Inflammatory macrophage (primary cell): ENCODE results near the gene TUBB2A.
"Not testable (repeated sequence)": the region's sequence is repeated elsewhere in the genome, so short reads cannot be mapped to it uniquely, and the experiment has no call there.

Experiments used
- DNase-seq, 2 donors: peaks; one replicate each; pipeline ENCODE4 v3.0.0-alpha.2; 2020 to 2022

The TUBB2A gene

DNA sequence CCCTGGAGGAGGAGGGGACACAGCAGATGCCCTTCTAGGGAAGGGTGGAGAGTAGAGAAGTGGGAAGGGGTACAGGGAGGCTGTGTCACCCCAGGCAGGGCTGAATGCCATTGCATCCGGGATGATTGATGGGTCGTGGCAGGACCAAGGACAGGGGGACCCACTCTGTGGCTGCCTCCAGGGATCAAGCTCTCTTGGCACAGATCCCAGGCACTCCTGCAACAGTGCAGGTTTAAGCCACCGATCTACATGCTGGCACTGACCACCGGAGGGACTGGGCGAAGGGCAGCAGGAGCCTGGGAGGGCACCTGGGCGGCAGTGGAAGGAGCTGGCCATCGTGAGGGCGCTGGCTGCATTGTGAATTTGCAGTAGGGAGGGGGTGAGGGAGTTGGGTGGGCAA lies 22.6 kb upstream of the TUBB2A start:
- not testable (repeated sequence) for DNase-seq

DNA sequence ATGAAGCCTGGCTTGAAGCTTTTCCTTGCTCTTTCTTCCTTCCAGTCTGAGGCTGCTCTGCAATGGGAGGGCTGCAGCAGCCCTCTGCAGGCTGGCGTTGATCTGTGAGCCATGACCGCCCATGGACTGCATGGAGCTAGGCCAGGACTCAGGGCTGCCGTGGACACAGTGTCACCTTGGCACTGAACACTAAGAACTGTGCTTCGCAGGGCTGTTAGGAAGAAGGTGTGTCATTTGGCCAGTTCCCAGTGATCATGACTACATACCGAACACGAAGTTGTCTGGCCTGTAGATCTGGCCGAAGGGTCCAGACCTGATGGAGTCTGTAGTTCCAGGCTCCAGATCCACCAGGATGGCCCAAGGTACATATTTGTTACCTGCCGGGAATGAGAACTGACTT lies 21.3 kb upstream of the TUBB2A start:
- not testable (repeated sequence) for DNase-seq

DNA sequence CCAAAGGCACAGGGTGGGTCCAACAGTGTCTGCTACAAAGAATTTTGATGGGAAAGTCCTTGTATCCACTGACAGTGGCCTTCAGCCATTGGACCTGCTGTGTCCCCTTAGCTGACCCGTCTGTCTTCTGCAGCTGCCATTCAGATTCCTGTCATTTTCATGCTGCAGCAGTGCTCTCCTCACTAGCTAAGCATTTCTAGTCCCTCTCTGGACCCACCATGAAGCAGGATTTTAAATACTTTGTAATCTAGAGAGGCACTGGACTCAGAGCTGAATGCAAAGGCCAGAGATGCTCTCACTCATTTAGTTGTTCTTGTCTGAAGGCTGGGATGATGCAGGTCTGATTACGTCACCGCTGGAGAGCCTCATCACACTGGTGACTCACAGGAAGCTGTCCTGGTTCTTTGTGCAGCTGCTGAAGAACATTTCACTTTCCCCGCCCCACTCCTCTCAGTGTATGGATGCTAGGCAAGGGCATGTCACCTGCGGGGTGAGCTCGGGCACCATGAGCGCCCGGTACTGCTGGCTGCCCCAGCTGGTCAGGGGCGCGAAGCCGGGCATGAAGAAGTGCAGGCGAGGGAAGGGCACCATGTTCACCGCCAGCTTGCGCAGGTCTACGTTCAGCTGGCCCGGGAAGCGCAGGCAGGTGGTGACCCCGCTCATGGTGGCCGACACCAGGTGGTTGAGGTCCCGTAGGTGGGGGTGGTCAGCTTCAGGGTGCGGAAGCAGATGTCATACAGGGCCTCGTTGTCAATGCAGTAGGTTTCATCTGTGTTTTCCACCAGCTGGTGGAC lies 19.4 kb upstream of the TUBB2A start:
- peak; percentile 62 to 78 for DNase-seq

DNA sequence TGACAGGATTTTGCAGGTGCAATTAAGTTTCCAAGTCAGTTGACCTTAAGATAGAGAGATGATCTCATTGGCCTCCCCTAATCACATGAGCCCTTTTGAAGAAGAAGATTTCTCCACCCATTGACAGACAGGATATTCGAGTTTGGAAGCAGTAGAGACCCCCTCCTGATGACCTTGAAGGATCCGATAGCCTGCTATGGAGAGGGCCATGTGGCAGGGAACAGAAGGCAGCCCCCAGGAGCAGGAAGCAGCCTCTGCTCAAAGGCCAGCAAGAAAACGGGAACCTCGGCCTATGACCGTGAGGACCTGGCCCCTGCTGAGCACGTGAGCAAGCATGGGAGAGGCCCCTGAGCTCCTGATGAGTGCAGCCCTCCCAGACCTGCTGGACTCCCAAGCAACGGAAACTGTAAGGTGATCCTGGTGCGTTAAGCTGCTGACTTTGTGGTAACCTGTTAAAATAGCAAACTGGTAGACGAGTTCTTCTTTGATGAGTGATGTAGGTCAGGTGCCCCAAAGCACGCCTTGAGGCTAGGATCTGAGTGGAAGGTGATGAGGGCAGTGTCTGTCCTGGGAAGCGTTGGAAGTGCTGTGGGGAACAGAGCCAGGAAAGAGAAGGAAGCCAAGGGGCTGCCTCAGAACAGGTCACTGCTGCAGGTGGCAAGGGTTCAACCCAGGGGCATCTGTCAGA lies 18.5 kb upstream of the TUBB2A start:
- peak in 1 of 2 donors; percentile 24 for DNase-seq

DNA sequence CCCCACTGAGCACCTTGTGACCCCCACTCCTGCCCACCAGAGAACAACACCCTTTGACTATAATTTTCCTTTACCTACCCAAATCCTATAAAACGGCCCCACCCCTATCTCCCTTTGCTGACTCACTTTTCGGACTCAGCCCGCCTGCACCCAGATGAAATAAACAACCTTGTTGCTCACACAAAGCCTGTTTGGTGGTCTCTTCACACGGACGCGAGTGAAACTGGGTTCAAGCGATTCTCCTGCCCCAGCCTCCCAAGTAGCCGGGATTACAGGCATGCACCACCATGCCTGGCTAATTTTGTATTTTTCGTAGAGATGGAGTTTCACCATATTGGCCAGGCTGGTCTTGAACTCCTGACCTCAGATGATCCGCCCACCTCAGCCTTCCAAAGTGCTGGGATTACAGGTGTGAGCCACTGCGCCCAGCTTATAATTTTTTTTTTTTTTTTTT lies 16.3 kb upstream of the TUBB2A start:
- DNase-seq: not testable (repeated sequence)

DNA sequence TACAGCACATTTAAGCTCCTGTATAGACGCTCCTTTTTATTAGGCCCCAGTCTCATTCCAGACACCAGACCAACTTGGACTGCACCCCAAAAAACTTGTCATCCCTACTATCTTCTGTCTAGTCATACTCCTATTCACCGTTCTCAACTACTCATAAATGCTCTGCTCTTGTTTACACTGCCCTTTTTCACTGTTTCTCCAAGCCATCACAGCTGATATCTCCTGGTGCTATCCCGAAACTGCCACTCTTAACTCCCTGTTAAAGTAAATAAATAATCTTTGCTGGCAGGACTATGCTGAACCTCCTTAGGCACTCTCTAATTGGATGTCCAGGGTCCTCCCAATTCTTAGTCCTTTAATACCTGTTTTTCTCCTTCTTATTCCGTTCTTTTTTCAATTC lies 15.4 kb upstream of the TUBB2A start:
- not testable (repeated sequence) for DNase-seq

DNA sequence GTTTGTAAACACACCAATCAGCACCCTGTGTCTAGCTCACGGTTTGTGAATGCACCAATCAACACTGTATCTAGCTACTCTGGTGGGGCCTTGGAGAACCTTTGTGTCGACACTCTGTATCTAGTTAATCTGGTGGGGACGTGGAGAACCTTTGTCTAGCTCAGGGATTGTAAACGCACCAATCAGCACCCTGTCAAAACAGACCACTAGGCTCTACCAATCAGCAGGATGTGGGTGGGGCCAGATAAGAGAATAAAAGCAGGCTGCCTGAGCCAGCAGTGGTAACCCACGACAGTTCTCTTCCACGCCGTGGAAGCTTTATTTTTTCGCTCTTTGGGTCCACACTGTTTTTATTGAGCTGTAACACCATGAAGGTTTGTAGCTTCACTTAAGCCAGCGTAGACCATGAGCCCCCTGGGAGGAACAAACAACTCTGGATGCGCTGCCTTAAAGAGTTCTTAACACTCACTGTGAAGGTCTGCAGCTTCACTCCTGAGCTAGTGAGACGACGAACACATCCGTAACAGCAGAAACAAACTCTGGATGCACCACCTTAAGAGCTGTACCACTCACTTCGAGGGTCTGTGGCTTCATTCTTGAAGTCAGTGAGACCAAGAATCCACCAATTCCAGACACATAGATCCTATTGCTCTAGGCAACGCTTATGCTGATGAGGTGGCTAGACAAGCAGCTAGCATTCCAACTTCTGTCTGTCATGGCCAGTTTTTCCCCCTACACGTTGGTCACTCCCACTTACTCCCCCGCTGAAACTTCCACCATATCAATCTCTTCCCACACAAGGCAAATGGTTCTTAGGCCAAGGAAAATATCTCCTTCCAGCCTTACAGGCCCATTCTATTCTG lies 14.2 kb upstream of the TUBB2A start:
- not testable (repeated sequence) for DNase-seq

DNA sequence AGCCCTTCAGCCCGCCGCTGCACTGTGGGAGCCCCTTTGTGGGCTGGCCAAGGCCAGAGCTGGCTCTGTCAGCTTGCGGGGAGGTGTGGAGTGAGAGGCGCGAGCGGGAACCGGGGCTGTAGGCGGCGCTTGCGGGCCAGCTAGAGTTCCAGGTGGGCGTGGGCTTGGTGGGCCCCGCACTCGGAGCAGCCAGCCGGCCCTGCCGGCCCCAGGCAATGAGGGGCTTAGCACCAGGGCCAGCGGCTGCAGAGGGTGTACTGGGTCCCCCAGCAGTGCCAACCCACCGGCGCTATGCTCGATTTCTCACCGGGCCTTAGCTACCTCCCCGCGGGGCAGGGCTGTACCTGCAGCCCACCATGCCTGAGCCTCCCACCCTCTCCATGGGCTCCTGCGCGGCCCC lies 13.3 kb upstream of the TUBB2A start:
- not testable (repeated sequence) for DNase-seq

DNA sequence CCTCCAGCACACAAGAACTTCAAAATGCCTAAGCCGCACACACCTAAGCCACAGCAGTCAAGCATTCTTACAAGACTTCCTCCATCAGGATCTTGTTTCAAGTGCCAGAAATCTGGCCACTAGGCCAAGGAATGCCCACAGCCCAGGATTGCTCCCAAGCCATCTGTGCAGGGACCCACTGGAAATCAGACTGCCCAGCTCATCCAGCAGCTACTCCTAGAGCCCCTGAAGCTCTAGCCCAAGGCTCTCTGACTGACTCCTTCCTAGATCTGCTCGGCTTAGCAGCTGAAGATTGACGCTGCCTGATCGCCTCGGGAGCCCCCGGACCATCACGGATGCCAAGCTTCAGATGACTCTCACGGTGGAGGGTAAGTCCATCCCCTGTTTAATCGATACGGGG lies 10.7 kb upstream of the TUBB2A start:
- DNase-seq: not testable (repeated sequence)

DNA sequence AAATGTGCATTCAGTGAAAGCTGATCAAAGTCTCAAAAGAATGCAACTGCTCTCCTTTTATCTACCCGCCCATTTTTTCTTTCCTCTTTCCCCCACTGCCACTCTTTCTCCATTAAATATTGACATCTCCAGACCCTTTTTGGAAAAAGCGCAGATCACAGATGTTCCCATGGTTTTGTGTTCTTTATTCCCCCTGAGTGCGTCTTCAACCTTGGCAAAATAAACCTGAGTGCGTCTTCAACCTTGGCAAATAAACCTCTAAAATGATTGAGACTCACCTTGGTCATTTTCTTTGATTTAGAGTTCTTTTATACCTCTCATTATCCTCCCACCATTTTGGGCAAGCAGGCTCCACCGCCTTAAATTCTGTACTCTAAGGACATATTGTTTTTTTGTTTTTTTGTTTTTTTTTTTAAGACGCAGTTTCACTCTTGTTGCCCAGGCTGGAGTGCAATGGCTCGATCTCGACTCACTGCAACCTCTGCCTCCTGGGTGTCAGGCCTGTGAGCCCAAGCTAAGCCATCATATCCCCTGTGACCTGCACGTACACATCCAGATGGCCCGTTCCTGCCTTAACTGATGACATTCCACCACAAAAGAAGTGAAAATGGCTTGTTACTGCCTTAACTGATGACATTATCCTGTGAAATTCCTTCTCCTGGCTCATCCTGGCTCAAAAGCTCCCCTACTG lies 9.3 kb upstream of the TUBB2A start:
- DNase-seq: not testable (repeated sequence)

DNA sequence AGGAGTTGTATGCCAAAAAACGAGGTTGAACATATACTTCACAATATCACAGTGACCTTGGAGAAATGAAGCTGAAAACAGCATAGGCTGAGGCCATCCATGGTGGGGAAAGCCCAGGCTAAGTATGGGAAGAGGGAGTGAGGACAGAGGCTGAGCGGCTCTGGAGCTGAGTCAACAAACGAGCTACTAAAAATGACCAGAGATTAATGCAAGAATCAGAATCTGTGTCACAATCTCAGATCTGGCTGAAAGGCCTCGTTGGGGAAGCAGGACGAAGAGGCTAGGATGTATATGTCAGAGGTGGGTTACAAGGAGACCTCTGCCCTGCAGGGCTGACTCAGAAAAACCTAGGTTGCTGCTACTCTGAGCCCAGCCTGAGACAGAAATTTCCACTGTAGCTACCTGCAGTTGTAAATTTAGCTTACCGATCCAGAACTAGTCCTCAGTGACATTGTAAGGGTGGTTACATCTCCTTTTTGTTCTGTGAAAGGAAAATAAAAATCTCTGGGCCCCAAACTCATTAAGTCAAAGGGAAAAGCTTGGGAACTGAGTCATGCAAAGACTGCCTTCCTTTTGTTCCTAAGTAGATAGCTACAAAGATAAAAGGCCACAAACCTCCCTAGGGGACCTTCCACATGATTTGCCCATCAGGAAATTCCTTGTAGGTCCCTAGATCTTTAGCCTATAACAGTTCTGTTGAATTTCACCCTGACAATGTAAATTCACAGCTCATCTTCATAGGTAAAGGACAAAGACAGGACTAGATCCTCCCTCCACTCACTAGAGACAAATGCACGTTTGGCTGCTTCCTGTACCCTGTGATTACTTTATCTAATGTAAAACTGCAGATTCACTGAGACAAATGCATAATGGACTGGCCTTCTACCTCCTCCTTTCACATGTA lies 8.5 kb upstream of the TUBB2A start:
- DNase-seq: peak; percentile 81 to 86

DNA sequence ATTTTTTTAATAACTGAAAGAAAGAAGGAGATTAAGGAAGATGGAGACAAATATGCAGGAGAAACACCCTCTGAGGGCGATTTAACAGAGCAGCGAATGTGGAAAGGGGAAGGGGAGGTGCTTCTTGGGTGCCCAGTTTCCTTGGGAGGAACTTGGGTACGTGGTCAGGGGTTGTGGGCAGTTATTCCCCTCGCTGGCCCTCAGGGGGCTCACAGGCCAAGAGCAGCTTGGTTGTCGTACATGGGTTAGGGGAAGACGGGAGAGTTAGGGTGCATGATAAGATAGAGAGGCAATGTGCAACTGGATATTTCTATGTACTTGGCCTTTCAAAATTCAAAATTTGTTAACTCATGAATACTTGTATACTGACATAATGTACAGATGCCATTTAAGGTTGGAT lies 7.0 kb upstream of the TUBB2A start:
- DNase-seq: peak in 1 of 2 donors; percentile 12

DNA sequence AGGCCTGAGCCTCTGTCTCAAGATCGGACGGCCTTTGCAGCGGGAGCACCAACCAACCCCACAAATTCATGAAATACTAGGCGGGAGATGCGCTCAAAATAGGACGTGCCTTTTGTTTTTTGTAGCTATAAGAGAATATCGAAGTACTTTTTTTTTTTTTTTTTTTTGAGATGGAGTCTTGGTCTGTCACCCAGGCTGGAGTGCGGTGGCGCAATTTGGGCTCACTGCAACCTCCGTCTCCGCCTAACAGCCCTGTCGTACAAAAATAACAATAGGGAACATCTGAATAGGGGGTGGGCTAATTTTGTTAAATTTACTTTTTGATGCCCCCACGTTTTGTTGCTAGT lies 5.9 kb upstream of the TUBB2A start:
- DNase-seq: peak; percentile 55 to 65

DNA sequence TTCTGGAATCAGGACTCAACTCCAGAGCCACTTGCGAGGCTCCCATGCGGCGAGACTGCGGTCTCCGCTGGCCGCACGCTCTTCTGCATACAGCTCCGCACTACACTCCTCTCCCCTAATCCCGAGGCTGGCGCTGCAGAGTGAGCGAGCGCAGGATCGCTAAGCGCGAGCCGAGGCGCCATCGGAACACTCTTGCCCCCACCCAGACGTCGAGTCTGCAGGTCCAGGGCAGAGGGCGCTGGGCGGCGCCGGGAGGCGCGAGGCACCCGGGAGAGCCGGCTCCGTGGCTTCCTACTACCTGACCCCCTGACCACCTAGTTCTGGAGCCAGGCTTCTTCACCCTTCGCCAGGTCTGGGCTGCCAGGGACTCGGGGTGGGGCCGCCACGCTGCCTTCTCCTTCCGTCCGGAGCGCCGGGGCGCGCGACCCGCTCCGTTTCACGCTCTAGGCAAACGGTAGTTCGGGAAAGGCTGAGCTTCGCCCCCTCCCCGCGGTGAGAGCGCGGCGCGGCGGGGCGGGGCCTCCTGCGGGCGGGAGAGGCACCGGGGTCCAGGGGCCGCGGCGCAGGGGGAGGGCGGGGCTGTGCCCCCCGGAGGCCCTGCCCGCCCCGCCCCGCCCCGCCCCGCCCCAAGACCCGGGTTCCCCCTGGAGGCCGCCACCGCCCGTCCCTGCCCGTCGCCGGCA lies 5.4 kb upstream of the TUBB2A start:
- DNase-seq: peak; percentile 54 to 75

DNA sequence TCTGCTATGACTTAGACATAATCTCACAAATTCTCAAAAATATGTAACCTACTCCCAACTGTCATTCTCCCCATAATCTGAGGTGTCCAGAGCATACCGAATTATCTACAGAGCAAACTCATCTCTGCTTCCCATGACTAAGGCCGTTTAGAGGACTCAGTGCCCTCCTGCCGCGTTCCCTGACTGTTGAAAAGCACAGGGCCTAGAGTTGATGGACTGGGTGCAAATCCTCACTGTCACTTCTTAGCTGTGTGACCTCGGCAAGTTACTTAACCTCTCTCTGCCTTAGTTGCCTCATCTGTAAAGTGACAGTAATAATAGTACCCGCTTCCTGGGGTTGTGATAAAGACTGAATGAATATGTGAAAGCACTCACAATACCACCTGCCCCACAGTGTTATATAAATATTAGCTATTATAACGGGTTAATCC lies 4.7 kb upstream of the TUBB2A start:
- DNase-seq: peak in 1 of 2 donors; percentile 15

DNA sequence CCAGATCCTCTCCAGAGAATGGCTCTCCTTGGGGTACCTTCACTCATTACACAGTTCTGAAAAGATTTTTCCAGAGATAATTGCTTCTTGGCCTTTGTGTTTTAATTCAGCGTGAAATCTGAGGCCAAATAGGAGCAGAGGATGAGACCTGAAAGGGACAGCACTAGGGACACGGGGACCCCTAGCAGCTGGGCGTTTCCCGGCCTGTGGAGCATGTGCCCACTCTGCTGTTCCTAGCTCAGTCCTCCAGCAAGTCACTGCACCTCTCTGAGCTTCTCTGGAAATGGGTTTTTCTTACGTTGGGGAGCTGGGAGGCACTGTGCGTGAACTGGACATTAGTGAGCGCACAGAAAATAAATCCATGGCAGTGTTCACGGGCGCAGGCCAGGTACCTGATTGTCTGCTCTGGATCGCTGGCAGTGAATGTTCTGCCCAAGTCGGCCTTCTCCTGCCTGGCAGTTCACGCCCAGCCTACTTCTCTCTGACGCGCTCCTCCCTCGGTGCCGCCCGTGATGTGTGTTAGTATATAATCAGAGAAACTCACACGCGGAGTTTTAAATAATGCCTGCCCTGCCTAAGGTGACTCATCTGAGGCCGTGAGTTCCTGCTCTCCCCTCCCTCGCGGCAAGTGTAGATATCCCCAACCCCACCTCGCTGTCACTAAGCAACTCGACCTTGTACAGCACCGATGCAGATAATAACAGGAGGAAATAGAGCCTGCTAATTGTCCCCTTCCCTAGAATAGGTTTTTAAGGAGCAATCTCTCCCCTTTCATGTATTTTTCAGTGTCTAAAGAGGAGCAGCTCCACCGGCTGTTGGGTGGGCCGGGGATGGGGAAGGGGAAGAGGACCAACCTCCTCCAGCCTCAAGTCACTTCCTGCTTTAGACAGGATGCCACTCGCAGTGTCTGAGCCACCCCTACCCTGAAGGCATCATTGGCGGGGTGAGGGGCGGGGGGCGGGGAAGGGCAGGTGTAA lies 2.7 kb upstream of the TUBB2A start:
- peak in 1 of 2 donors; percentile 20 for DNase-seq

DNA sequence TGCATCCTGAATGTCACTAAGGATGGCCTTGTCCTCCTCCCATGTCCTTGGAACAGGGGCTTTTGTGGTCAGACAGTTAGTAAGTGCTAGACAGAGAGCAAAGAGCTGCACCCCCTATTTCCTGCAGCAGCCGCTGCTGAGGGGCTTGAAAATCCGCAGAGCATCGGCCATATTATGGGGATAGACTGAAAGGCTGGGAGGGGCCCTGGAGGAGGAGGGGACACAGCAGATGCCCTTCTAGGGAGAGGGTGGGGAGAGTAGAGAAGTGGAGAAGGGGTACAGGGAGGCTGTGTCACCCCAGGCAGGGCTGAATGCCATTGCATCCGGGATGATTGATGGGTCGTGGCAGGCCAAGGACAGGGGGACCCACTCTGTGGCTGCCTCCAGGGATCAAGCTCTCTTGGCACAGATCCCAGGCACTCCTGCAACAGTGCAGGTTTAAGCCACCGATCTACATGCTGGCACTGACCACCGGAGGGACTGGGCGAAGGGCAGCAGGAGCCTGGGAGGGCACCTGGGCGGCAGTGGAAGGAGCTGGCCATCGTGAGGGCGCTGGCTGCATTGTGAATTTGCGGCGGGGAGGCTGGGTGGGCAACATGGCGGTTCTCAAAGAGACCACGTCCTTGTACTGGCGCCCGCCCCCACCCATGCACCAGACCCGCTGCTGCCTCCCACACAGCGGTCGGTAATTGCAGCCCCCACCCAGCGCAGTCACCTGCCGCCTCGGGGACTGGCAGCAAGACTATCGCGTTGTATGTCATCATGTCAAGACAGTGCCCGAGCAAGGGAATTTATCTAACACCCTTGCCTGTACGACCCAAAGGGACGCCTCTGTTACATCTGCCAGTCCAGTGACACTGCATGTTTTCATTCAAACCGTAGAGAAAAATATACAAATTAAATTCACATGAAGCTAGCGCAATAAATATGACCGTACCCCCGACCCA lies 887 bp downstream of the TUBB2A start:
- peak in 1 of 2 donors; percentile 14 for DNase-seq

DNA sequence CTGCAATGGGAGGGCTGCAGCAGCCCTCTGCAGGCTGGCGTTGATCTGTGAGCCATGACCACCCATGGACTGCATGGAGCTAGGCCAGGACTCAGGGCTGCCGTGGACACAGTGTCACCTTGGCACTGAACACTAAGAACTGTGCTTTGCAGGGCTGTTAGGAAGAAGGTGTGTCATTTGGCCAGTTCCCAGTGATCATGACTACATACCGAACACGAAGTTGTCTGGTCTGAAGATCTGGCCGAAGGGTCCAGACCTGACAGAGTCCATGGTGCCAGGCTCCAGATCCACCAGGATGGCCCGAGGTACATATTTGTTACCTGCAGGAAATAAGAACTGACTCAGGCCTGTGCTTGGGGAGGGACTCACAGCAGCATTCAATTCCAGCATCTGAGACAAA lies 1.9 kb downstream of the TUBB2A start:
- DNase-seq: not testable (repeated sequence)
